ENCODE data around the gene KBTBD8.

DNA sequence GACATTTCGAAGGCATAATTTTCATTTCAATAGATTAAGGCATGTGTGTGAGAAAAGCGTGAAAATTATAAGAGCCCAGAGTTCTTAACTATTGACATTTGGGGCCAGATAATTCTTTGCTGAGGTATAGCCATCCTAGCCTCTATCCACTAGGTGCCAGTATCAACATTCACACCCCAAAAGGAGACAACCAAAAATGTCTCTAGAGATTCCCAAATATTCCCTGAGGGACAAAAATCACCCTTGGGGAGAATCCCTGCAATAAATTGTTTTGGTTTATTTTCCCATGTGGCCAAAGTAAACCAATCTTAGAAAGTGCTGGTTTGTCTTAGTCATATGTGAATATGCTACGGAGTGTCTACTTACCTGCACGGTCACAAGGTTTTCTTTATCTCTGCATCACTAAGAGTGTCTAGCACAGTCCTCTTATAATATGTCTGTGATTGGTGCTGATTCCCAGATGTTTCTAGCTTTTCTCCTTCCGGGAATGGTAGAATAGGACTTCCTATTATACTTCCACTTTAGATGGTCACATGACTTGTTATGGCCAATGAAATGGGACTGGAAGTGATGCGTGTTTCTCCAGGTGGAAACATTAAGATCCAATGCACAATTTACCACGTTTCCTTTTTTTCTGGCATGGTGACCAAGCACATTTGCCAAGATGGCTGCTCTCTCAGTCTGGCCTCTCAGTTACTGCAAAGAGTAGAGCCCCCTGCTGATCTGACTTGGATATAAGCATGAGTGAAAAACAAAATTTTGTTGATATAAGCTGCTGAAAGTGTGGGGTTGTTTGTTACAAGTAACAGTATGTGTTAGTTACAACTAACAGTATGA, 8.0 kb upstream of the KBTBD8 start:
- TF ChIP-seq, protein P1, sequence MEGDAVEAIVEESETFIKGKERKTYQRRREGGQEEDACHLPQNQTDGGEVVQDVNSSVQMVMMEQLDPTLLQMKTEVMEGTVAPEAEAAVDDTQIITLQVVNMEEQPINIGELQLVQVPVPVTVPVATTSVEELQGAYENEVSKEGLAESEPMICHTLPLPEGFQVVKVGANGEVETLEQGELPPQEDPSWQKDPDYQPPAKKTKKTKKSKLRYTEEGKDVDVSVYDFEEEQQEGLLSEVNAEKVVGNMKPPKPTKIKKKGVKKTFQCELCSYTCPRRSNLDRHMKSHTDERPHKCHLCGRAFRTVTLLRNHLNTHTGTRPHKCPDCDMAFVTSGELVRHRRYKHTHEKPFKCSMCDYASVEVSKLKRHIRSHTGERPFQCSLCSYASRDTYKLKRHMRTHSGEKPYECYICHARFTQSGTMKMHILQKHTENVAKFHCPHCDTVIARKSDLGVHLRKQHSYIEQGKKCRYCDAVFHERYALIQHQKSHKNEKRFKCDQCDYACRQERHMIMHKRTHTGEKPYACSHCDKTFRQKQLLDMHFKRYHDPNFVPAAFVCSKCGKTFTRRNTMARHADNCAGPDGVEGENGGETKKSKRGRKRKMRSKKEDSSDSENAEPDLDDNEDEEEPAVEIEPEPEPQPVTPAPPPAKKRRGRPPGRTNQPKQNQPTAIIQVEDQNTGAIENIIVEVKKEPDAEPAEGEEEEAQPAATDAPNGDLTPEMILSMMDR (IDR thresholded peaks at IDR 0.05; ENCODE audit: insufficient read depth, low read depth, low read length) = no peak
- no peak for TF ChIP-seq EZH2 (IDR thresholded peaks at IDR 0.05; ENCODE audit: insufficient read depth, low read length)
